Activated CD8-positive, alpha-beta T cell treated with anti-CD3 and anti-CD28 coated beads for 36 hours (primary cell): ENCODE results near the gene GRAMD2B. TPM values are rescaled to one million over a fixed set of nuclear protein-coding genes. Genes with fewer than 3 reads are reported as not detected.
"Not testable (repeated sequence)": the region's sequence is repeated elsewhere in the genome, so short reads cannot be mapped to it uniquely, and the experiment has no call there.

Experiments
- ATAC-seq: fragments of 200-7000 bp; cut with Tn5 transposase; one replicate; pipeline ENCODE4 v1.10.0; 2021; ENCODE audit warnings: mild to moderate bottlenecking, moderate library complexity
- CTCF ChIA-PET: fragments of 350-600 bp; sonication (Branson Sonifier 250); formaldehyde crosslinking; loops from one replicate; lab custom pipeline; 2021; ENCODE audit warnings: antibody characterized with exemption; lab: Charles Lee
- POLR2A ChIA-PET: fragments of 350-600 bp; sonication (Branson Sonifier 250); formaldehyde crosslinking; loops from one replicate; lab custom pipeline; 2021; ENCODE audit warnings: antibody characterized with exemption; lab: Charles Lee
- DNase-seq: peaks from one replicate; pipeline ENCODE4 v3.0.0-alpha.2; 2020
- H3K27ac Mint-ChIP-seq: one replicate; pipeline ENCODE4 v1.8.0; 2021; ENCODE audit warnings: mild to moderate bottlenecking, mixed read lengths
- H3K27me3 Mint-ChIP-seq: one replicate; pipeline ENCODE4 v1.8.0; 2021; ENCODE audit warnings: mixed read lengths
- H3K36me3 Mint-ChIP-seq: one replicate; pipeline ENCODE4 v1.8.0; 2021; ENCODE audit warnings: low read depth, mixed read lengths
- H3K4me1 Mint-ChIP-seq: one replicate; pipeline ENCODE4 v1.8.0; 2021; ENCODE audit warnings: low read depth, mixed read lengths
- H3K4me3 Mint-ChIP-seq: one replicate; pipeline ENCODE4 v1.8.0; 2021; ENCODE audit warnings: mild to moderate bottlenecking, moderate library complexity, mixed read lengths
- H3K9me3 Mint-ChIP-seq: one replicate; pipeline ENCODE4 v1.8.0; 2021; ENCODE audit warnings: mixed read lengths
- CTCF ChIP-seq: fragments of 200-600 bp; IDR thresholded peaks from one replicate; pipeline ENCODE4 v1.8.0; 2022; ENCODE audit warnings: antibody characterized with exemption, mild to moderate bottlenecking
- intact Hi-C: fragments of 100-400 bp; cut with micrococcal nuclease; formaldehyde crosslinking; loops from one replicate; pipeline ENCODE4 v1.10.0; 2022
- total RNA-seq, 2 experiments: library from RNA; stranded (reverse); gene quantifications; one replicate each; pipeline ENCODE4 v1.2.3, GENCODE V29; 2021

The GRAMD2B gene
- total RNA-seq, 2 experiments from 2014 or later = 8.0 to 8.4 TPM

- no peak for TF ChIP-seq CTCF
- Mint-ChIP-seq H3K9me3 (no peaks in the 10 kb centered on the region), H3K27me3 (no peaks in the 10 kb centered on the region), H3K4me1 (peaks cover 5% of the 10 kb centered on the region), H3K27ac (no peak overlapping the region), H3K36me3 (no peaks in the 10 kb centered on the region), H3K4me3 (no peak overlapping the region)
- CTCF ChIA-PET = interaction anchor here (0.6 to 2.2 kb wide), 6 partner anchors 16 to 178 kb away, joined by 3 to 12 read pairs (median 4); no protein-coding TSS in a partner anchor
- intact Hi-C loops = no loop called here
- POLR2A ChIA-PET = no interaction called here
- DNase-seq (no peak), ATAC-seq (no peak)
These were observed 92.9 kb downstream of the GRAMD2B start for GRCh38 chr5:126516133-126516532.

- no peak for TF ChIP-seq CTCF
- no peak overlapping the region for H3K27ac Mint-ChIP-seq
- no peaks in the 10 kb centered on the region for H3K27me3 Mint-ChIP-seq
- no peaks in the 10 kb centered on the region for H3K9me3 Mint-ChIP-seq
- peaks cover 4% of the 10 kb centered on the region for H3K4me1 Mint-ChIP-seq
- DNase-seq (no peak), ATAC-seq (no peak)
- POLR2A ChIA-PET = interaction anchor here (0.6 kb wide), 1 partner anchor 1767 kb away, joined by 3 read pairs; no protein-coding TSS in a partner anchor
- H3K4me3 Mint-ChIP-seq = no peak overlapping the region
- no peaks in the 10 kb centered on the region for H3K36me3 Mint-ChIP-seq
- CTCF ChIA-PET = interaction anchor here (0.7 to 2.2 kb wide), 5 partner anchors 16 to 178 kb away, joined by 3 to 12 read pairs (median 3); no protein-coding TSS in a partner anchor
- intact Hi-C loops = no loop called here
These were observed 93.6 kb downstream of the GRAMD2B start for GRCh38 chr5:126516852-126517251.

- POLR2A ChIA-PET, H3K27me3 Mint-ChIP-seq, H3K36me3 Mint-ChIP-seq, H3K4me1 Mint-ChIP-seq, H3K9me3 Mint-ChIP-seq, intact Hi-C loops, H3K27ac Mint-ChIP-seq, H3K4me3 Mint-ChIP-seq, DNase-seq, ATAC-seq: not testable (repeated sequence)
- CTCF ChIA-PET = interaction anchor here (1.2 to 3.0 kb wide), 2 partner anchors 10 to 19 kb away, joined by 3 to 15 read pairs; no protein-coding TSS in a partner anchor
These were observed 96.0 kb downstream of the GRAMD2B start for GRCh38 chr5:126519223-126519622.

DNA sequence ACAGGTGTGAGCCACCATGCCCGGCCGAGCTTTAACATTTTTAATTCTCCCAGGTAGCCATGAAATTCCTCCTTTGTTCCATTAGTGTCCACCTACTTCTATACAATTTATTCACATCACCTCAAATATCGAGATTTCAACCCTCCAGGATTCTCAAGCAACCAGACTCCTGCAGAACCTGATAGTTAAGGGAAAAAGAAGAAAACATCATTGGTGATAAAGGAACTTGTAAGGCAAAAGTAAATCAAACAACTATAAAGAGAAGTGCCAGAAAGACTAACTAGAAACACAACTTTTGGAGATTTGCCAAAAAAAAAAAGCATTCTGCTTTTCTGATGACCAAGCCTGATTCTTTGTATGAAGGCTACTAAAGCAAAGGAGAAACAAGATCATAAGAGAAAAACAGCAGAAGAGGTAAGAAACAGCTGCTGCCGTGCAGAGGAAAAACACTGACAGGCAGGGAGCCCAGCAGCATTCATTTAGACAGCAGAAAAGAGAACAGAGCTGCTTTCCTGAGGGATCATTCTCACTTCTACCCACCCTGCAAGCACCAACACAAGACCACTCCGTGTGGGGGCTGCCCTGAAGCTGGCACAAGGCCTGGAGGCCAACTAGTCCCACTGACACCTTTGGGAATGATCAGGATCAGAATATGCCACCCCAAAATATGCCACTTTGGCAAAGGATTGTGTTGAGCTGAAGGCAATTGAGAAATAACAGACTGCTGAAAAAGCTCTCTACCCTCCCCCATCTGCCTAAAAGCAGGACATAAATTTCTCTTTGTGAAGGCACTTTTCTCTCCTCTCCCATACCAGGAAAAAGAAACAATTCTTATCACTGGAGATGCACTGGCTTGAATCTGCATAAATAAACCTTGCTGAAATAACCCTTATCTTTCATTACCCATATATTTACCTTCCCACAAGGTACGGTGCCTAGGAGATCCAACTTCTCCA lies 96.7 kb downstream of the GRAMD2B start:
- H3K36me3 Mint-ChIP-seq = no peaks in the 10 kb centered on the region
- peaks cover 1% of the 10 kb centered on the region for H3K4me1 Mint-ChIP-seq
- H3K9me3 Mint-ChIP-seq = no peaks in the 10 kb centered on the region
- no peak for TF ChIP-seq CTCF
- intact Hi-C loops = no loop called here
- no peaks in the 10 kb centered on the region for H3K27me3 Mint-ChIP-seq
- ChIA-PET CTCF (interaction anchor here (1.2 to 3.0 kb wide), 2 partner anchors 11 to 20 kb away, joined by 3 to 15 read pairs; no protein-coding TSS in a partner anchor), POLR2A (interaction anchor here (0.7 kb wide), 1 partner anchor 946 kb away, joined by 8 read pairs; no protein-coding TSS in a partner anchor)
- H3K27ac Mint-ChIP-seq = no peak overlapping the region
- no peak overlapping the region for H3K4me3 Mint-ChIP-seq
- DNase-seq (no peak), ATAC-seq (no peak)

DNA sequence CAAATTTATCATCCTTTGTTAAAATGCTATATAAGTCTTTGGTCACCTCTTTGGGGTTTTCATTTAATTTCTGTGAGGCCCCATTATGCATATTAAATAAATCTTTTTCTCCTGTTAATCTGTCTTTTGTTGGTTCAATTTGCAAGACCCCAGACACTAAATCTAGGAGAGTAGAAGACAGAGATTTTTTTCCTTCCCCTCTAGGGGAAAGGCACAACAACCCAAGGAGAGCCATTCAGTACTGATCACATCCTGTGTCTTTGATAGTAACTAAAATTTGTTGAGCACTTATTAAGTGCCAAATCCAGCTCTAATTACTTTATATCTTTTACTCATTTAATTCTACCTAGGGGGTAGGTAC lies 97.4 kb downstream of the GRAMD2B start:
- H3K4me3 Mint-ChIP-seq = no peak overlapping the region
- ATAC-seq (no peak), DNase-seq (no peak)
- POLR2A ChIA-PET = no interaction called here
- no peaks in the 10 kb centered on the region for H3K36me3 Mint-ChIP-seq
- no peak overlapping the region for H3K27ac Mint-ChIP-seq
- no peak for TF ChIP-seq CTCF
- no peaks in the 10 kb centered on the region for H3K27me3 Mint-ChIP-seq
- CTCF ChIA-PET = interaction anchor here (0.9 to 3.0 kb wide), 2 partner anchors 20 kb away, joined by 3 to 15 read pairs; no protein-coding TSS in a partner anchor
- no peaks in the 10 kb centered on the region for H3K9me3 Mint-ChIP-seq
- H3K4me1 Mint-ChIP-seq = peaks cover 1% of the 10 kb centered on the region
- intact Hi-C loops = no loop called here
